Right lobe of liver (tissue), 4 donors: Measurements from ENCODE around the gene NKAIN2.

Experiments used
- CTCF ChIP-seq, 4 donors: fragments of 200-600 bp in 3 of 4; fragments of 450-650 bp in 1 of 4; IDR thresholded peaks; one replicate each; pipeline versions ENCODE4 v1.5.1 to v1.8.0; 2016 to 2022; ENCODE audit warnings: antibody characterized with exemption in 4 of 4, mild to moderate bottlenecking in 2 of 4
- POLR2A ChIP-seq: fragments of 450-650 bp; IDR thresholded peaks from one replicate; pipeline ENCODE4 v1.6.1; 2017; ENCODE audit warnings: antibody characterized with exemption, mild to moderate bottlenecking
- donor health status: DM: no; HTN: no; CAD: no.
- donor health status: DM: no; HTN: no; CAD: no.
- donor health status: DM: no; HTN: yes; CAD: no.

- no peak for TF ChIP-seq CTCF (IDR thresholded peaks at IDR 0.05)
- TF ChIP-seq POLR2A, result no peak
Observed at GRCh38 chr6:123888771-123889513, 85.3 kb downstream of the NKAIN2 start.
